Chondrocyte (in vitro differentiated cells): ENCODE data around the gene SLC22A12. TPM values are rescaled to one million over a fixed set of nuclear protein-coding genes. Genes with fewer than 3 reads are reported as not detected.

Source experiments
- DNase-seq: peaks from one replicate; pipeline ENCODE4 v3.0.0; 2021; ENCODE audit warnings: mixed read lengths, low spot score
- H3K27ac Mint-ChIP-seq: one replicate; pipeline ENCODE4 v1.8.0; 2021; ENCODE audit warnings: mild to moderate bottlenecking, moderate library complexity, mixed read lengths; ENCODE audit not compliant: unreplicated experiment
- H3K27me3 Mint-ChIP-seq: 2 replicates; pipeline ENCODE4 v1.8.0; 2021; ENCODE audit warnings: low read depth, mixed read lengths
- H3K36me3 Mint-ChIP-seq: 2 replicates; pipeline ENCODE4 v1.8.0; 2021; ENCODE audit warnings: low read depth, mixed read lengths
- H3K4me1 Mint-ChIP-seq: 2 replicates; pipeline ENCODE4 v1.8.0; 2021; ENCODE audit warnings: low read depth, mild to moderate bottlenecking, mixed read lengths
- H3K4me3 Mint-ChIP-seq: one replicate; pipeline ENCODE4 v1.8.0; 2021; ENCODE audit warnings: mild to moderate bottlenecking, moderate library complexity, mixed read lengths; ENCODE audit not compliant: unreplicated experiment
- H3K9me3 Mint-ChIP-seq: 2 replicates; pipeline ENCODE4 v1.8.0; 2021; ENCODE audit warnings: low read depth, mixed read lengths
- total RNA-seq: library from RNA; stranded (reverse); gene quantifications from 3 replicates; pipeline ENCODE4 v1.2.1, GENCODE V29; 2021
- TF ChIP-seq, protein P1 (sequence below): fragments of 200-600 bp; sonication (generic); IDR thresholded peaks from 2 replicates; pipeline ENCODE4 v1.5.0; 2021; ENCODE audit warnings: antibody characterized with exemption, mild to moderate bottlenecking, moderate library complexity

SLC22A12 gene
- total RNA-seq, 1 donor from 2014 or later, result not detected

DNA sequence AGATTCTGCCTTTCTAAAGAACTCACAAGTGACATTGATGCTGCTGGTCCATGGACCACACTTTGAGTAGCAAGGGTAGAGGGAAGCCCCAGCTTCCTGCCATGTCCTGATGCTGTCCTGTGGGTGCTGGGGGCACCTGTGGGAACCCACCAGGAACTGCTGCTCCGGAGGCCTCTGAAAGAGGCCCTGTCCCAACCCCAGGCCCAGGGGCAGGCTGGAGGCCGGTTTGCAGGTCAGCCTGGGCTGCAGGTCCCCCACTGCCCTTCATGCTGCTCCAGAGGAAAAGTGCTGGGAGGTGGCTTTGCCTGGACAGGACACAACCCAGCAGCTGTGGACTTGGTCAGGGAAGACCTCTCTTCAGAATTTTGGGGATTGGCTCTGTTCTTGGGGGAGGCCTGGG is 44.8 kb upstream of the SLC22A12 start:
- TF ChIP-seq, protein P1, sequence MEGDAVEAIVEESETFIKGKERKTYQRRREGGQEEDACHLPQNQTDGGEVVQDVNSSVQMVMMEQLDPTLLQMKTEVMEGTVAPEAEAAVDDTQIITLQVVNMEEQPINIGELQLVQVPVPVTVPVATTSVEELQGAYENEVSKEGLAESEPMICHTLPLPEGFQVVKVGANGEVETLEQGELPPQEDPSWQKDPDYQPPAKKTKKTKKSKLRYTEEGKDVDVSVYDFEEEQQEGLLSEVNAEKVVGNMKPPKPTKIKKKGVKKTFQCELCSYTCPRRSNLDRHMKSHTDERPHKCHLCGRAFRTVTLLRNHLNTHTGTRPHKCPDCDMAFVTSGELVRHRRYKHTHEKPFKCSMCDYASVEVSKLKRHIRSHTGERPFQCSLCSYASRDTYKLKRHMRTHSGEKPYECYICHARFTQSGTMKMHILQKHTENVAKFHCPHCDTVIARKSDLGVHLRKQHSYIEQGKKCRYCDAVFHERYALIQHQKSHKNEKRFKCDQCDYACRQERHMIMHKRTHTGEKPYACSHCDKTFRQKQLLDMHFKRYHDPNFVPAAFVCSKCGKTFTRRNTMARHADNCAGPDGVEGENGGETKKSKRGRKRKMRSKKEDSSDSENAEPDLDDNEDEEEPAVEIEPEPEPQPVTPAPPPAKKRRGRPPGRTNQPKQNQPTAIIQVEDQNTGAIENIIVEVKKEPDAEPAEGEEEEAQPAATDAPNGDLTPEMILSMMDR, result no peak
- Mint-ChIP-seq H3K27ac (no peak overlapping the region), H3K9me3 (peaks cover 6% of the 10 kb centered on the region), H3K4me3 (no peak overlapping the region), H3K27me3 (peaks cover 17% of the 10 kb centered on the region), H3K36me3 (no peaks in the 10 kb centered on the region), H3K4me1 (no peaks in the 10 kb centered on the region)
- DNase-seq, result no peak

DNA sequence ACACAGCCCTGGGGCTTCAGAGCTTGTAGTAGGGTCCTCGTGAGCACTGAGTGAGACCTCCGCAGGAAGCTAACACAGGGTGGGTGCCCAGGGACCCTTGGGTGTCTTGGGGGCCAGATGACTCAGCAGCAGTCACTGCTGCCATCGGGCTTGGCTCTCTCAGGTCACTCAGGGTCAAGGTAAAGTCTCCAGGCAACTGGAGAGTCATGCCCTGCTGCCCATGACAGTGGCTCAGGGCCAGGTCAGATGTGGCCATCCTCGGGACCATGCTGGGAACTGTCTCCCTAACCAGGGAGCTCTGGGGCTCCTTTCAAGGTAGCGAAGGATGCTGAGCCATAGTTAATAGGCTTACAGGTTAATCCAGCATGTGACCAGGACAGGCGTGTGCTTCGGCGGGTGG is 44.4 kb upstream of the SLC22A12 start:
- Mint-ChIP-seq H3K36me3 (no peaks in the 10 kb centered on the region), H3K27ac (no peak overlapping the region), H3K9me3 (peaks cover 6% of the 10 kb centered on the region), H3K4me1 (no peaks in the 10 kb centered on the region), H3K4me3 (no peak overlapping the region), H3K27me3 (peaks cover 16% of the 10 kb centered on the region)
- peak; percentile 54 for DNase-seq
- TF ChIP-seq, protein P1, result no peak

DNA sequence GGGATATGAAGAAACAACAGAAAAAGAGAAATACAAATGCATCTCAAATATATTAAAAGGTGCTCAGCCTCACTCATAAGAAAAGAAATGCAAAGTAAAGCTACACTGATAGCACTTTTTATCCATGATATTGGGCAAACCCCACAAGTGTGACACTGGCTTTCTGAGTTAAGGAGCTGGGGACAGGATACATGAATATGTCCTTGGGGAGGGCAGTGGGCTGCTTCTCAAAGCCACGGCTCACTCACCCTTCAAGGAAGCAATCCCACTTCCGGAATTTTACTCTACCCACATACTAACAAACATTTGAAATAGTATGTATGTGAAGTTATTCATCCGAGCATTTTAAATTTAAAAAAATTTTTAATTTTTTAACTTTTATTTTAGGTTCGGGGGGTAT is 41.1 kb upstream of the SLC22A12 start:
- TF ChIP-seq, protein P1, result no peak
- no peak for DNase-seq
- peaks cover 18% of the 10 kb centered on the region for H3K27me3 Mint-ChIP-seq
- H3K9me3 Mint-ChIP-seq, result no peaks in the 10 kb centered on the region
- no peak overlapping the region for H3K27ac Mint-ChIP-seq
- no peaks in the 10 kb centered on the region for H3K36me3 Mint-ChIP-seq
- no peak overlapping the region for H3K4me3 Mint-ChIP-seq
- peaks cover 11% of the 10 kb centered on the region for H3K4me1 Mint-ChIP-seq

DNA sequence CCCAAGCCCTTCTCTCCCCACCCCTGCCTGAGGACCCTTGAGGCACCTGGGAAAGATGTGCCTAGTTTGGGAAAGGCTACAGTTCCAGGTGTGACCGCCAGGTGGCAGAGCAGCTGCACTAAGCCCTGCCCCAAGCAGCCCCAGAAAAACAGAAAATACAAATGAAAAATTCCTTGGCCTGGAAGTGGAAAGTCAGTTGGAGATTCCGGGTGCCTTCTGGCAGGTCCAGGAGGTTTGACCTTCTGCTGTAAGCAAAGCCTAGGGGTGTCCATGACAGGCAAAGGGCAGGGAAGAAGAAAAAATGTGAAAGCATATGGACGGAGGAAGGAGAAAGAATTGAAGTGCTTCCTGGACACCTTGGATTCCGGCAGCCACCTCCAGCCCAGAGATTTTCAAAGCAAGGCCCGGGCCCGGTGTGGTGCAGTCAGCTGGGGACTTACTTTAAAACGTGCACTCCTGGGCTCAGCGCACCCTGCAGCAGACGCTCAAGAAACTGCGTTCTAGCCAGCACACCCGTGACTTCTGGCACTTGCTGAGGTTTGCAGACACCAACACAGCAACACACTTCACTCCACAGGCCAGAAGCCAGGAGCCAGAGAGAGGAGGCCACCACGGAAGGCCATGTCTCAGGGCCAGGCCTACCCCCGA is 37.3 kb upstream of the SLC22A12 start:
- H3K27ac Mint-ChIP-seq, result no peak overlapping the region
- H3K27me3 Mint-ChIP-seq, result peaks cover 18% of the 10 kb centered on the region
- no peak overlapping the region for H3K4me3 Mint-ChIP-seq
- DNase-seq, result peak; percentile 64
- H3K36me3 Mint-ChIP-seq, result no peaks in the 10 kb centered on the region
- H3K9me3 Mint-ChIP-seq, result no peaks in the 10 kb centered on the region
- TF ChIP-seq, protein P1, result peak; percentile 98
- peaks cover 22% of the 10 kb centered on the region for H3K4me1 Mint-ChIP-seq

DNA sequence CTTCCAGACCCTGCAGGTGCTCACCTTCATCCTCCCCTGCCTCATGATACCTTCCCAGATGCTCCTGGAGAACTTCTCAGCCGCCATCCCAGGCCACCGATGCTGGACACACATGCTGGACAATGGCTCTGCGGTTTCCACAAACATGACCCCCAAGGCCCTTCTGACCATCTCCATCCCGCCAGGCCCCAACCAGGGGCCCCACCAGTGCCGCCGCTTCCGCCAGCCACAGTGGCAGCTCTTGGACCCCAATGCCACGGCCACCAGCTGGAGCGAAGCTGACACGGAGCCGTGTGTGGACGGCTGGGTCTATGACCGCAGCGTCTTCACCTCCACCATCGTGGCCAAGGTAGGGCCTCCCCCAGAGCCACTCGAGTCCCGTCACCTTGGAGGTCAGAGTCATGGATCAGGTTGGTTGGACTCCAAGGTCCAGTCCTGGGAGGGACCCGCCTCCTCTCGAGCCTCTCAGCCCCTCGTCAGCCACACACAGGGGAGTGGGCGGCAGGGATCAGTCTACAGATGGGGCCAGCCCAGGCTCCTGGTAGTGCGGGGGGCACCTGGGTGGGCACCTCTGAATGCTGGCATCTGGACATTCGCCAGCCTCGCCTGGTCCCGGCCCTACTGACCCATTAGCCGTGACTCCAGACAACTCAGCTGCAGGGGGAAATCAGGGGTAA is 34.8 kb upstream of the SLC22A12 start:
- H3K9me3 Mint-ChIP-seq, result no peaks in the 10 kb centered on the region
- peaks cover 22% of the 10 kb centered on the region for H3K4me1 Mint-ChIP-seq
- H3K4me3 Mint-ChIP-seq, result no peak overlapping the region
- H3K27ac Mint-ChIP-seq, result no peak overlapping the region
- peak; percentile 85 for DNase-seq
- H3K27me3 Mint-ChIP-seq, result peaks cover 20% of the 10 kb centered on the region
- H3K36me3 Mint-ChIP-seq, result no peaks in the 10 kb centered on the region
- TF ChIP-seq, protein P1, result no peak
